Adrenal gland (tissue), 5 donors: Measurements from ENCODE around the gene SLC4A5.

Experiments used
- POLR2A ChIP-seq, 2 donors: fragments of 450-650 bp; IDR thresholded peaks; one replicate each; pipeline ENCODE4 v1.6.1; 2017; ENCODE audit warnings: antibody characterized with exemption in 2 of 2, mild to moderate bottlenecking in 2 of 2, moderate library complexity in 1 of 2
- TF ChIP-seq, protein P1 (sequence below), 6 experiments: fragments of 450-650 bp in 4 of 6; fragments of 200-600 bp in 2 of 6; sonication (generic) in 1 of 6; IDR thresholded peaks; 1 replicate in 5 of 6; 2 replicates in 1 of 6; pipeline versions ENCODE4 v1.5.1 to v1.8.0; 2016 to 2021; ENCODE audit warnings: antibody characterized with exemption in 6 of 6, mild to moderate bottlenecking in 2 of 6, moderate library complexity in 1 of 6
- donor health status: DM: no; HTN: no; CAD: no.

DNA sequence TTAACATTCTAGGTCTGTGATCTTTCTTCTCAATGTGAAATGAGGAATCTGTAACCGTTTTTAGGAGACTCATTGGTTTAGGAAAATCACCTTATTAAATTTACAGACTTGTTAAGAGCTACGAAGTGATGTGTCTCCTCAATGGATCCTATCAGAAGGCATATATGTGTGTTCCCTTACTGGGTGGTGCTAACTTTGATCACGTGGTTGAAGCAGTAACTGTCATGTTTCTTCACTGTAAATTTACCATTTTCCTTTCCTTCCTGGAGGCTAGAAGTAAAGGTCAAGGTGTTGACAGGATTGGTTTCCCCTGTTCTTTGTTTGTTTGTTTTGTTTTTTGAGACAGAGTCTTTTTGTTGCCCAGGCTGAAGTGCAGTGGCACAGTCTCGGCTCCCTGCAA lies 146.2 kb downstream of the SLC4A5 start:
- TF ChIP-seq, protein P1, sequence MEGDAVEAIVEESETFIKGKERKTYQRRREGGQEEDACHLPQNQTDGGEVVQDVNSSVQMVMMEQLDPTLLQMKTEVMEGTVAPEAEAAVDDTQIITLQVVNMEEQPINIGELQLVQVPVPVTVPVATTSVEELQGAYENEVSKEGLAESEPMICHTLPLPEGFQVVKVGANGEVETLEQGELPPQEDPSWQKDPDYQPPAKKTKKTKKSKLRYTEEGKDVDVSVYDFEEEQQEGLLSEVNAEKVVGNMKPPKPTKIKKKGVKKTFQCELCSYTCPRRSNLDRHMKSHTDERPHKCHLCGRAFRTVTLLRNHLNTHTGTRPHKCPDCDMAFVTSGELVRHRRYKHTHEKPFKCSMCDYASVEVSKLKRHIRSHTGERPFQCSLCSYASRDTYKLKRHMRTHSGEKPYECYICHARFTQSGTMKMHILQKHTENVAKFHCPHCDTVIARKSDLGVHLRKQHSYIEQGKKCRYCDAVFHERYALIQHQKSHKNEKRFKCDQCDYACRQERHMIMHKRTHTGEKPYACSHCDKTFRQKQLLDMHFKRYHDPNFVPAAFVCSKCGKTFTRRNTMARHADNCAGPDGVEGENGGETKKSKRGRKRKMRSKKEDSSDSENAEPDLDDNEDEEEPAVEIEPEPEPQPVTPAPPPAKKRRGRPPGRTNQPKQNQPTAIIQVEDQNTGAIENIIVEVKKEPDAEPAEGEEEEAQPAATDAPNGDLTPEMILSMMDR (IDR thresholded peaks at IDR 0.05): no peak
- TF ChIP-seq POLR2A (IDR thresholded peaks at IDR 0.05): no peak
